GF-D8 (cell line): Measurements from ENCODE around the gene MED12L.

Experiments used
- DNase-seq: peaks from one replicate; lab custom pipeline; 2025; lab: John Stamatoyannopoulos, UW

MED12L gene

DNA sequence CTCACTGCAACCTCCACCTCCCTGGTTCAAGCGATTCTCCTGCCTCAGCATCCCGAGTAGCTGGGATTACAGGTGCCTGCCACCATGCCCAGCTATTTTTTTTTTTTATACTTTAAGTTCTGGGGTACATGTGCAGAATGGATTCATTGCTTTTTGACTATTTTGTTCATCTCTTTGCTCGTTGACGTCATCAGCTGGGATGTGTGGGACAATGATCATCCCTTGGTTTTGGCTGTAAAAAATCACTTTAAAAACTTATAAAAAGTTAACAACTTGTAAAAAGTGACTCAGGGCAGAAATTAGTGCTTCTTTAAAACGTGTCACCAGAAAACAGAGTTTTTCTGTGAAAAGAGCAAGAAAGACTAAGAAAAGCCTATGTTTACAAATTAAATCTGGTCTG, 337.6 kb downstream of the MED12L start:
- DNase-seq: no peak

DNA sequence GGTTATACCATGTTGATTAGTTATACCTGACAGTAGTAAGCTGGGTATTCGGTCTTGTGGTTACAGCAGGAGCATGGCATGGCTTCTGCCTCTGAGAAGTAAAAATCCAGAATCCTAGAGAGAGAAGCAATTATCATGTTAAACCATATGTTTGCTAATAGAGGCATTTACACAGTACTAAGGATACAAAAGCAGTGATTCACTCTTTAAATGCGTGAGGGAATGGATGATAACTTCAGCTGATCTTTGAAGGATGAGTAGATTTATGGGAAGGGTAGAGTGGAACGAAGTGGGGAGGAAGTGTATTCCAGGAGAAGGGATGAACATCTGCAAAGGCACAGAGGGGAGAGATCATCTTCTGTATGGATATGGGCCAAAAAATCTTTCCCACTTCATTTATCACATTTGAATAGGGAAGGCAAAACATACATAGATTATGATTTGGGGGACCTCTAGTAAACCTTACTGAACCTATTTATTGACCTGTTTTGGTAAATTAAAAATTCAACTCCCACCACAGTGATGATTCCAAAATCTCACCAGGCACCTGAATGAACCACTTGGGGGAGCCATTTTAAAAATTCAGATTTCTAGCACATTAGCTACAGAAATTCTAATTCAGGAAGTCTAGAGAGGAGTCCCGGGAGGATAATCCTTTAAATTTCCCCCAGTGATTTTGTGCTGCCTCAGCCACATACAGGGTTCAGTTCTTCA, 340.3 kb downstream of the MED12L start:
- DNase-seq: no peak

DNA sequence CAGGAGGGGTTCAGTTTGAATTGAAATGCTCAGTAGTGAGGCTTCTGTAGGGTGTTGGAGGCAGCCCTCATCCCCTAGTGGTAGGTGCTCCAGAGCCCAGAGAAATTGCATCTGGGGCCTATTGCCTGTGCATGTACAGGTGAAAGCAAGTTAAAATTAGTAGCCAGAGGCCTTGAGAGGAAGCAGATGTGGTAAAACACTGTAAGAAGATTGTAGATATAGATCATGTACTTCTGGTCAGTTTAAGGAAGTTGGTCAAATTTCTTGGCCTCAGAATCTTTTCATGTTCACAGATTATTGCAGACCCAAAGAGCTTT, 340.8 kb downstream of the MED12L start:
- peak; percentile 17 for DNase-seq

DNA sequence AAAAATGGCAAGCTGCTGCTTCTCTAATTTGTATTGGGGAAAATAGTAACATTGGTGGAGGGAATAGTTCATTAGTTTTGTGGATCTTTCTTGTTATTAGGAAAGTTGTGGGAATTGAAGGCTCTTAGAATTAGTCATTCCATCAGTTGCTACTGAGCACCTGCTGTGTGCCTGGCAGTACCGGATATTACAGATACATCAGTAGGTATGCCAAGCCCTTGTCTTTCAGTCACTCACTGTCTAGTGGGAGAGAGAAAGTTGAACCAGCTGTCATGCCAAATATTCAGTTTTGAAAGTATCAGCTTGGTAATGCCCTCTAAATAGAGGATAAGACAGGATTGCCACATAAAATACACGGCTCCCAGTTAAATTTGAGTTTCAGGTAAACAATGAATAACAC, 342.9 kb downstream of the MED12L start:
- no peak for DNase-seq

DNA sequence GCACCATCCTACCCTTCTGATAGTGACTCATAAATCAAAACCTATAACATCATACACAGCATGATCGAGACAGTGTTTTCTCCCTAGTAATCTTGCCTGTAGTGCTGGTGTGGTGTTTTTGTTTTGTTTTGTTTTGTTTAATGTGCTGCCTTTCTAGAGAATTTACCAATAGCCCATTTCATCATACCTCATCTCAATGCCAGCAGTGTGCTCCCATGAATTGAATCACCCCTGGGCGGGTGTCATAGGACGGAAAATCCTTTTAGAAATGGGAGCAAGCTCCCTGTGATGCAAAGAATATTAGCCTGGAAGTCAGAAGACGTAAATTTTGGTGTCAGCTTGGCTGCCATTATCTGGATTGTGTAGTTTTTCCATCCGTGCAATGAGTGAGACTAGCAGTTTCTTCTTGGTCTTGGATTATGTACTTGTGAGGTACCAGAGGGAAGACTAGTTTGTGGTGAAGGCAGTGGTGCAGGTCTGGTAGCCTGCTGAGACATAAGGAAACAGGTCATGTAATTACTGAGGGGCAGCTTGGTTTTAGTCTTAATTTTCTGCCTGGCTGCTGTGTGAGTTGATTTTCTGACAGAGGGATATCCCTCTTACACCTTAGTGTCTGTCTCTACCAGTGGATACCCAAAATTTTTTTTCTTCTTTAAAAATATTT, 345.5 kb downstream of the MED12L start:
- DNase-seq: no peak

DNA sequence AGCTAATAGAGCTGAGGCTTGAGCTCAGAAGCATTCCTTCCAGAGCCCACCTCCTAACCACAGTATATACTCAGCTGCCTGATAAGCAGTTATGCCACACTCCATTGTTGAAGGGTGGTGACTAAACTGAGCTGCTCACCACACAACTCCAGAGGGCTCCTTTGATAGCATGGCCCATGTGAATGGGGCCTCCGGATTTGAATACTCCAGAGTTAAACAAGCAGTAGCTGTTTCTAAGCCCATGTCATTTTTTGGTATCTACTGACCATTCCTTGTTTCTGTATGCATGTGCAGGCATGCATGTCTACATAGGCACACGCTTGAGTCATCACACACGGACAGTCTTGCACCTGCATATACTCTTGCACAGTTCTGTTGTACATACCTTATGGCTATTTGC, 346.5 kb downstream of the MED12L start:
- DNase-seq: no peak

DNA sequence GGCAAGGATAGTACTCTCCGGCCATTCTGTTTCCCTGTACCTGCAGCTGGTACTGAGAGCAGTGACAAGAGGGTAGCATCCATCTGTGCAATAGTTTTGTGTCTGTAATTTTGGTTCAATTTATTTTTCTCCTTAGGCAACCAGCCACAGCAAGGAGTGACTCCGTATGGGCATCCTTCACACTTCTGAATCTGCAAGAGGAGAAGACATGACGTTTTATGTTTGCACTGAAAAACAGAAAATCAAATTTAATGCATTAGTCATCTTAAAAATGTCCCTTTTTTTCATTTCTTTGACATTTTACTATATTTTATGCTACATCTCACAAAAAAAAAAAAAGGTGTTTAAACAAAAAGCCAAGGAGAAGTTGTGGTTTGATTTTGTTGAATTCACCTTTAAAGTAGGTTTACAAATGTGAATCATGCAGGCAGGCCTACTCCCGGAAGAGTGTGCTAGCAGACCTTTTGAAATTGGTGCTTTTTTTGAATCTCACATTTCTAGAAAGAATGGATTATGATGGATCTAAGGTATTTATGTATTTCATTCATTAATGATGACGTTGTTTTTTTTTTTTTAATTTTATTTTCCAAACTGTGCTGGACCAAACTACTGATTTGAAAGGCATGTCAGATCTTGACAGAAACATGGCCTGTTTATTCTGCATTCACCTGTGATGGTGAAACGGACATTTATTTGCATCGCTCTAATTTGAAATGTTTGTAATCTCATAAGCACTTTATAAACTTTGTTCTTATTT, 347.3 kb downstream of the MED12L start:
- DNase-seq: no peak

DNA sequence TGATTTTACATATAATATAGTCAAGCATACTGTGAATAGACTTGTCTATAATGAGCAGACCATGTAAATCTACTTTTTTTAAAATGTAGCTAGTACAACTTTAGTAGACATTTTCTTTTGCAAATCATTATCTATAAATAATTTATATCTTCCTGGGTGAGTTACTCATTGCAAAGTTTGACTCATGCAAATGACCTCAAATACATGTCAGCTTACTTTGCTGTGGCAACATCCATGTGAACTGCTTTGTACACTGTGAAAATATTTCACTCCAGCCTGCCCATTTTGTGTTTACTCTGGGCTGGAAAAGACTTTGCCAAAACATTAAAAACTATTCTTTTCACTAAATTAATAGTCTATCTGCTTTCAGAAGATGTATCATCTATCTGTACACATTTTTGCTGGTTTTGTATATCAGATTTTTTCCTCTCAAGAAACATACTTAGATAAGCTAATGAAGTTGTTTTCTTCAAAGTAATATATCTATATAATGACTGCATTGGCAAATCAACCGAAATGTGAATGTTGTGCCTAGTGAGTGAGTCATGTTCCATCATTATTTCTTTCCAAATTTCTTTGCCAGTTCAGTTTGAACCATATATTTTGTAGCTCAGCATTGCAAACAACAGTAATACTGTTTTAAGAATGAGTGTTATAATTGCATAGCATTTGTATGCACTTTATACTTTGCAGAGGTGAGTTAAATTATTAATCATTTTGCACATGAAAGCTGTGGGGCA, 348.9 kb downstream of the MED12L start:
- DNase-seq: no peak

DNA sequence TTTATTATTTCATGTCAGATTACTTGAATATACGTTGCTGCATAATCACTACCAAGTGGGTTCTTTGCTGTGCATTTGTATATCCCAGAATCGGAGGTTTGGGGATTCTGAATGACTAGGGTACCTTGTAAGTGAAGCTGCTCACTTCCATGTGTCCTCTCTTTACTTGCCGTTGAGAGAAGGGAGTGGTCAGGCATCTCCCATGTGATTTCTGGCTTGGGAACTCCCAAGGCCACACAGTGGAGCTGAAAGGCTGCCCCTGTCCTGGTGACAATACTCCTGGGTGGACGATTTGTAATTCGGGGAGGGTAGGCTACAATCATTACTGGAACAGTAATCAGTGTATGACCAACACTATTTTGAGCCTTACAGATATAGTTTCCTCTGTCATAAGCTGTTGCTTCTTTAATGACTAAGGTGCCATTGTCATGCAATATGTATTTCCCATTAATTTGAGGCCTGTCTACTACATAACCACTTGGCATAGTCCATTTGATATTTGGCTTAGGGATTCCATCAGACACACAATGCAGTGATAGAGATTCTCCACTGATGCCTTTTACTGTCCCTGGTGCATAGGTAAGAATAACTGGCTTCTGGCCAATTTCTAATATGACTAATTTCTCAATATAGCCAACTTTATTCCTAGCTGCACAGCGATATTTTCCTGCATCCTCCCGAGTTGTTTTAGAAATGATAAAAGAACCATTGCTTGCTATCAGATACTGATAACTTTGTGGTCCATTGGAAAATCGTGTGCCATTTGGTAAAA, 351.4 kb downstream of the MED12L start:
- DNase-seq: no peak

DNA sequence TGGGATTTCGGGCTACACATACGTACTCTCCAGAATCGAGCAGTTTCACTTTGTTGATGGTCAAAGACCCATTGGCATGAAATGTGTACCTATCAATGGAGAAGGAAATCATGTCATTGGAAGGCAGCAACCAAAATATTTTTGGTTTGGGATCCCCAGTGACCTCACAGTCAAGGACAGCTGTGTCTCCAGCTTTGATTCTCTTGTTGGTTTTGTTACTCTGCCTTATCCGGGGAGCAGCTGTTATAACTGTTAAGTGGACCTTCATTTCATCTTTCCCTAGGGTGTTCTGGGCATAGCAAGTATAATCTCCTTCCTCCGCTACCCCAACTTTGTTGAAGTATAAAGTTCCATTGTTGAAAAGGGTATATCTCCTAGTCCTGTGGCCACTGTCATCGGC, 352.4 kb downstream of the MED12L start:
- DNase-seq: no peak

DNA sequence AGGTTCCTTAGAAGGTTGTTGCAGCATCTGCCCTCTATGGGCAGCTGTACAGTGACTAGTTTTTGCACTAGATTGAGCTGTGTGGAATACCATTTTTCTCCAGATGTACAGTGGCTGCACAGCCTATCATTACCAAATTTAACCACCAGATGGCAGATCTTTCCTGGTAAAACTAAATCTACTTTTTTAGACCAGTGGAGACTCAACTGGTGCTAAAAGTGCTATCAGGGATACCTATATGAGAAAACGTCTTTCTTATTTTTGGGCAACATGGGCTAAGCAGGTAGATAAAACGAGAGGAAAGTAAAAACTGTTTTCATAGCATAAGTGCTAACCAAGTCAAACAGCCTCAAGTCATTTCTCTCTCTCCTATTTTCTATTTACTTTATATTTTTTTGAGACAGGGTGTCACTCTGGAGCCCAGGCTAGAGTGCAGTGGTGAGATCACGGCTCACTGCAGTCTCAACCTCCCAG, 354.2 kb downstream of the MED12L start:
- no peak for DNase-seq

DNA sequence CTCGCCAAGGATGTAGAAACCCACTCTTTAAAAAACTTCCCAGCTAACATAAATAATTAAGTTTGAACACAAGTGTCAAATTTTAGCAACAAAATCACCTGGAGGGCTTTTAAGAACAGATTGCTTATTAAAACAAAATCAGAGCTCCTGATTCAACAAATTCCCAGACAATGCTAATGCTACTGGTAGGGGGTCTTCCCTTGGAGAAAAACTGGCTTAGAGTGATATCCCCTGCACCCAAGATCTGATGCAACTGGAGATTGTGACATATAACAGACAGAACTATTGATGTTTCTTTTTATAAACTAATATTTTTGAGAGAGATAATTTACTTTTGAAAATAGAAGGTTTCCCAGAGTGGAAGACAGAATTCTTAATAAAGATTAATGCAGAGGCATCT, 355.5 kb downstream of the MED12L start:
- DNase-seq: no peak

DNA sequence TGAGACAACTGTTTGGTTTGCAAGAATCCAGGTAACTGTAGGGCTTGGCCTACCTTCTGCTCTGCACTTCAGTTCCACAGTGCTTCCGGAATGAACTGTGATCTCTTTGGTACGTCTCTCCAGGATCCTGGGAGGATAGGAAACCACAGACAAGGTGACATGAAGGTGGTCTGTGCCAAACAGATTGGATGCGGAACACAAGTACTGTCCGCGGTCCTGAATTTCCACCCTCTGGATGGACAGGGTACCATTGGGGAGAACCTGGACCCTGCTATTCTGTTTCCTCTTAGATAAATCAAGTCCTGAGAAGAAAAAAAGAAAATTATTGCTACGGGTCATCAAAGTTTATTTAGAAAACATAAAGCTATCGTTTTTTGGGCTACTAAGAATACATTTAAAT, 358.1 kb downstream of the MED12L start:
- DNase-seq: no peak

DNA sequence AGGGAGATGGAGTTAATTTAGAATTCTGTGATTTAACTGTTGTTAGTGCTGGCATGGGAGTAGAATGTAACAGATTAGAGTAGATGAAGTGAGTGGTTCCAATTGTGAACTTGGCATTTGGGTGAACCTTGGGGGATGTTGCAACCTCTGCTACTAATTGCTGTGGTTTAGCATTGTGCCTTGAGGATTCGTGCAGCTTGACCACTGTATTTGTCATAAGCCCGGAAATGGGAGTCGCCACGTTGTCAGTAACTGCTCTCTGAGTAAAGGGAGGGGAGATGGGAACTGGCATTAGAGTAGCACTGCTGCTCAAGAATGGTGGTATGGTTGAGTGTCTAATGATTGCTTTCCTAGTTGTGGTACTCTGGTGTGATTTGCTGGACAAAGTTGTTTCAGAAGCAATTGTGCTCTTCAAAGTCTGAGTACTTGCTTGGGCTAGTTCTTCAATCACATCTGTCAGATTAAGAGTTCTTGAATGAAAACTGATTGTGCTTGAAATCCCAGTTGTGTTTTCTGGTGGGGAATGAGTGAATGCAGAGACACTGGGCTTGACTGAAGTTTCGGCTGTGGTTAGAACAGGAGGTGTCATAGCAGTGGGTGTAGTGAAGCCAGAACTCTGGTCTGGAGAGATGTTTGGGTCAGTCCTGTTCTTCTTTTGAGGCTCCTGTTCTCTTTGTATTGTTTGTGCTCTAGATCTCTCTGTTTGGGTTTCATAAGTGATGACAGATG, 360.0 kb downstream of the MED12L start:
- no peak for DNase-seq

DNA sequence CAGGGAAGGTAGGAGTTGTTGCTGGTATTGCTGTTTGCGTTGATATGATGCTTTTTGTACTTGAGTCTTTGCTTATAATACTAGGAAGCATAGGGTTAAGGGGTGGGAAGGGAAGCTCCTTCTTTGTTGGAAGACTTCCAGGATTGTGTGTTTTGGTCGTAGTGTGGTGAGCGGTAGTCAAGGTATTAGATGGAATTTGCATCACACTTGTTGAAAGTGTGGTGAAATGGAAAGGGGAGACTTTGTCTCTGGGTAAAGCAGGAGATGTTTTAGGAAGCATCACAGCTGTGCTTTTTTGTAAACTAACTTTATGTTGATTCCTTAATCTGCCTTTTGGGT, 360.5 kb downstream of the MED12L start:
- DNase-seq: no peak

DNA sequence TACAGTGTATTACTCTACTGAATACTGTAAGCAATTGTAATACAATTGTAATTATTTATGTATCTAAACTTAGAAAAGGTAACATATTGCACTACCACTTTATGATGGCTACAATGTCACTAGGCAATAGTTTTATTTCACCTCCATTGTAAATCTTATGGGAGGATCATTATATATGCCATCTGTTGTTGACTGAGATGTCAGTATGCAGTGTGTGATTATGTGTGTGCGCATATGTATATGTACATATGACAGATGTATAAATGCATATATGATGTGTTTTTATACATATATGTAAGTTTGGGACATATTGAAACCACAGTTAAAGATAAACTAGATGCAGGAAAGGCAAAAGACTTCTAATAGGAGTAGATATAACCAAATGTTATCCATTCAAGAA, 366.9 kb downstream of the MED12L start:
- DNase-seq: no peak

DNA sequence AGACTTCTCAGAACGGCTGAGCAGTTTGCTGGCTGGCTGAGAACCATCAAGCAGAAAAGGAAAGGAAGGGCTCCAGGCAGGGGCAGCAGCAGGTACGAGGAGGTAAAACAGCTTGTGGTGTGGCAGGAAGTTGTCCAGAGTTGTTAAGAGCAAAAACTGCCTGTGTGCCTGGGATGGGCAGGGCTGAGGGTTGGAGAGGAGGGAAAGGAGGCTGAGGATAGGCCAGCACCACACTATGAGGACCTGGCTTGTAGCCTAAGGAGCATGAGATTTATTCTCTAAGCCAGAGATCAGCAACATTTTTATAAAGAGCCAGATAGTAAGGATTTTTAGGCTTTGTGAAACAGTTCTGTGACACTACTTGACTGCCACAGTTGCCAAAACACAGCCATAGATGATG, 367.4 kb downstream of the MED12L start:
- DNase-seq: no peak

DNA sequence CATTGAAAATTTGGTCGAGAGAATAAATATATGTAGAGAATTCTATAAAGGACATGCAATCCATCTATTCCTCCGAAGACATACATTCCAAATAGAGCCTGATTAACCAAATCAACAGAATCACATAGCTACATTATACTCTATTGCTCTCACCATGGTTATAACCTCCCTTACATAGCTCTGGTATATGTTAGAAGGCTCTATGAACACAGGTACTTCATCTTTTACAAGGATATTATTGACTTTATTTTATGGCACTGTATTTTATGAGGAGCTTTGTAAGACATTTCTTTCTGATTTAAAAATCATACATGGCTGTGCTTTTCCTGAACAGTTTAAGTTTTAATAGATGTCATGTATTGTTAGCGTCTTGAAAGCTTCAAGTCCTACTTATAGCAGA, 370.6 kb downstream of the MED12L start:
- no peak for DNase-seq

DNA sequence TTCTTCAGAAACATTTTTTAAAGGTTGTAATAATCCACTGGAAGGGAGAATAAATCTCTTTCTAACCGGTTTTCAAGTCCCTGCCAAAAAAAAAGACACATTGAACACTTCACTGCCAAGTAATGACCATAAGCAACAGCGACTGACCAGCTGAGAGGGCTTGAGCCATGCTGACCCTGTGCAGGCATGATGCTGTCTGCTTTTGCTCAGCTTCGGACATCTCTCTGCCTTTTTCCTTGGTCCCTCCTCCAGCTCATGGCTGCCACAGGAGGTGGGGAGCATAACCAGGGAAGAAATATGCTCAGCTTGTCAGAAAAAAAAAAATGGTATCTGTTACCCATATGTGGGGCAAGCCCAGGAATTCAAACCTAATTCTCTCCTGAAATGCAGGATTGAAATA, 373.9 kb downstream of the MED12L start:
- no peak for DNase-seq

DNA sequence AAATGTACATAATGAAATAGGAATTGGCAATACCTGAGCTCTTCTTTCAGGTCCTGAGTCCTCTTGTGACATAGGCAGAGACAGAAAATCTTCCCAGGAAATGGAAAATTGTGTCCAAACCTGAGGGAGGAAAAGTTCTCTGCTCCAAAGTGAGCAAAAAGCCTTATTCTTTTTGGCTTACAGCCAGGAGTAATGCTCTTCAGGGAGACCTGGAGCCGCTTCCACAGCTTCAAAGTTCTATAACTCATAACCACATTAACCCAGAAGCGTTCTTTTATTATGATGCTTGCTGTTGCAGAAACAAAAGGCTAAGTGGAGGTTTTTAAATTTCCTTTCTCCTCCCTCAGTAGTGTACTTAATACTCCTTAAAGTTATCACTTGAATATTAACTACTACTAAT, 374.8 kb downstream of the MED12L start:
- DNase-seq: no peak

DNA sequence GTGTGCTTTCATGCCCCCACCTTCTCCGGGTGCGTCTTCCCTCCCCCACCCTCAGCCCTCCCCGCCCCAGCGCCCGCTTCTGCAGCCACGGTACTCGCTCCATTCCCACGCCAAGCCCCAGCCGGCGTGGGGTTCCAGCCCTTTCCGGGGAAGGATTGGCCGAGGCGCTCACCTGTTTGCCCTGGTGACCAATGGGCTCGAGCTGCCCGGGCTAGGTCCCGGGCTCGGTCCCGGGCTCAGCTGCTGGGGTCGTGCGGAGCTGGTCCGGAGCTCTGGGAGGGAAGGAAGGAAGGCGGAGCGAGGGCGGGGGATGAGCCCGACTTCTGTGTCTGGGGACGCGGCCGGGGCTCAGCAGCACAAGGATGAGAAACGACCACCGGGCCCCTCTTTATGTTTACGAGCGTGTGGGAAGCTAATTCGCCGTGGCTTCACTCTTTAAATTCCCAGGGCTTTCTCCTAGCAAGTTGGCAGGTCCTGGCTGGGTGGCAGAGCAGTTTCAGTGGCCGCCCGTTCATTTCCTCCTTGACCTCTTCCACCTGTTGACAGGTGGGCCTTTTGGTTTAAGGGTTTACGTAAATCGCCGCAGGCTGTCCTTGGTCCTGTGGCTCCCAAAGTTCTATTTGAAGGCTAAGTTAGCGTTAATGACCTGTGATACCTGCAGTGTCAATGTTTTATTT, 375.4 kb downstream of the MED12L start, which contains the start of gene IGSF10:
Gene IGSF10 (minus strand): TSS at position 288 of the 677 bp plus-strand sequence. CDS start 2,352 bp downstream, outside the sequence.
- no peak for DNase-seq
